OCI-LY7 (cell line): ENCODE data around the gene PSD2.

Source experiments
- CTCF ChIP-seq: fragments of 200-600 bp; sonication (generic); conservative IDR thresholded peaks from 2 replicates; pipeline ENCODE4 v1.5.1; 2014; ENCODE audit warnings: mild to moderate bottlenecking, antibody characterized with exemption, low read length, moderate library complexity, mixed read lengths
- EZH2phosphoT487 ChIP-seq: fragments of 200-600 bp; sonication (generic); IDR thresholded peaks from 2 replicates; pipeline ENCODE4 v1.6.1; 2018; ENCODE audit warnings: low read depth, borderline replicate concordance, mild to moderate bottlenecking, mixed run types, antibody characterized with exemption, low read length, moderate library complexity, mixed read lengths

- TF ChIP-seq CTCF = no peak
- TF ChIP-seq EZH2phosphoT487 = no peak
Observed at GRCh38 chr5:139877129-139877597, 81.6 kb downstream of the PSD2 start.
